SK-N-SH (cell line): Measurements from ENCODE around the gene YWHAE. TPM values are rescaled to one million over a fixed set of nuclear protein-coding genes. Genes with fewer than 3 reads are reported as not detected.
"Not testable (repeated sequence)": the region's sequence is repeated elsewhere in the genome, so short reads cannot be mapped to it uniquely, and the experiment has no call there.

Experiments
- CTCF ChIA-PET: fragments of 300-600, 350-600 bp; formaldehyde crosslinking; extraction: SDS; loops from one replicate; lab custom pipeline; 2021; lab: Yijun Ruan, JAX
- POLR2A ChIA-PET: fragments of 350-600 bp; sonication (Branson Sonifier 250); formaldehyde crosslinking; extraction: SDS; loops from one replicate; lab custom pipeline; 2020; ENCODE audit warnings: antibody characterized with exemption, inconsistent platforms; lab: Yijun Ruan, JAX
- DNase-seq: peaks from one replicate; pipeline ENCODE4 v3.0.0; 2012
- H2AFZ ChIP-seq: fragments of 200-600 bp; sonication (generic); 2 replicates; pipeline ENCODE4 v1.8.1; 2016; ENCODE audit warnings: antibody characterized with exemption, mild to moderate bottlenecking, low read depth
- H3F3A ChIP-seq: fragments of 200-600 bp; sonication (generic); replicated peaks from 2 replicates; pipeline ENCODE3; 2016; ENCODE audit warnings: antibody characterized with exemption, mild to moderate bottlenecking; ENCODE audit not compliant: insufficient read depth
- H3K27ac ChIP-seq, 2 experiments: fragments of 200-500 bp in 1 of 2; fragments of 200-600 bp in 1 of 2; sonication (Bioruptor generic) in 1 of 2; sonication (generic), shearing (Covaris generic) in 1 of 2; 2 replicates each; pipeline versions ENCODE4 v1.5.1 to v1.6.1; 2014 to 2016; ENCODE audit warnings: low read depth in 2 of 2, inconsistent platforms in 1 of 2, low read length in 1 of 2, mild to moderate bottlenecking in 1 of 2, mixed read lengths in 1 of 2
- H3K27me3 ChIP-seq: fragments of 200-600 bp; sonication (generic), shearing (Covaris generic); 2 replicates; pipeline ENCODE4 v1.6.1; 2016; ENCODE audit warnings: mixed run types; ENCODE audit not compliant: insufficient read depth
- H3K36me3 ChIP-seq, 2 experiments: fragments of 200-500 bp in 1 of 2; fragments of 200-600 bp in 1 of 2; sonication (Bioruptor generic) in 1 of 2; sonication (generic) in 1 of 2; replicated peaks in 1 of 2; 2 replicates each; pipeline versions ENCODE3 to v1.5.1; 2014 to 2016; ENCODE audit warnings: low read length in 1 of 2, mild to moderate bottlenecking in 1 of 2; ENCODE audit not compliant: insufficient read depth in 2 of 2, control insufficient read depth in 1 of 2
- H3K4me1 ChIP-seq, 2 experiments: fragments of 200-500 bp in 1 of 2; fragments of 200-600 bp in 1 of 2; sonication (Bioruptor generic) in 1 of 2; sonication (generic), shearing (Covaris generic) in 1 of 2; 2 replicates each; pipeline versions ENCODE4 v1.5.1 to v1.6.1; 2014 to 2016; ENCODE audit warnings: low read depth in 1 of 2, low read length in 1 of 2, mixed run types in 1 of 2; ENCODE audit not compliant: insufficient read depth in 2 of 2, control insufficient read depth in 1 of 2
- H3K4me2 ChIP-seq: fragments of 200-600 bp; sonication (generic), shearing (Covaris generic); 2 replicates; pipeline ENCODE4 v1.6.1; 2017; ENCODE audit warnings: mixed run types
- H3K4me3 ChIP-seq, 2 experiments: fragments of 200-500 bp in 1 of 2; fragments of 200-600 bp in 1 of 2; sonication (Bioruptor generic) in 1 of 2; sonication (generic), shearing (Covaris generic) in 1 of 2; 2 replicates each; pipeline versions ENCODE4 v1.5.1 to v1.8.1; 2014 to 2016; ENCODE audit warnings: low read depth in 2 of 2, inconsistent platforms in 1 of 2, low read length in 1 of 2, mild to moderate bottlenecking in 1 of 2, mixed read lengths in 1 of 2, moderate library complexity in 1 of 2
- H3K79me2 ChIP-seq: fragments of 200-600 bp; sonication (generic); 2 replicates; pipeline ENCODE4 v1.8.1; 2017; ENCODE audit warnings: mild to moderate bottlenecking; ENCODE audit not compliant: insufficient read depth
- H3K9ac ChIP-seq: fragments of 200-600 bp; sonication (generic); 2 replicates; pipeline ENCODE4 v1.6.1; 2017; ENCODE audit warnings: mixed run types
- H3K9me2 ChIP-seq: fragments of 200-600 bp; sonication (generic); 2 replicates; pipeline ENCODE4 v1.6.1; 2017; ENCODE audit warnings: mixed run types
- H3K9me3 ChIP-seq: fragments of 200-600 bp; sonication (generic); 2 replicates; pipeline ENCODE4 v1.6.1; 2017; ENCODE audit warnings: mixed run types, mild to moderate bottlenecking, moderate library complexity
- H4K20me1 ChIP-seq: fragments of 200-600 bp; sonication (generic); 2 replicates; pipeline ENCODE4 v1.6.1; 2017; ENCODE audit warnings: mild to moderate bottlenecking, mixed run types; ENCODE audit not compliant: insufficient read depth
- CHD2 ChIP-seq: fragments of 150-350 bp; IDR thresholded peaks from 2 replicates; pipeline ENCODE4 v1.6.1; 2018; ENCODE audit warnings: low read length; ENCODE audit not compliant: partially characterized antibody
- CTCF ChIP-seq: fragments of 200-600 bp; sonication (generic); IDR thresholded peaks from 2 replicates; pipeline ENCODE4 v1.6.1; 2017; ENCODE audit warnings: antibody characterized with exemption, mild to moderate bottlenecking, moderate library complexity
- EP300 ChIP-seq, 2 experiments: IDR thresholded peaks; 2 replicates each; pipeline versions ENCODE4 v1.4.0 to v1.6.1; 2012; ENCODE audit warnings: borderline replicate concordance in 1 of 2, low read depth in 1 of 2, low read length in 1 of 2
- FOSL2 ChIP-seq: IDR thresholded peaks from 2 replicates; pipeline ENCODE4 v1.4.0; 2012; ENCODE audit warnings: low read depth, mild to moderate bottlenecking, moderate library complexity, borderline replicate concordance
- FOXM1 ChIP-seq: IDR thresholded peaks from 2 replicates; pipeline ENCODE4 v1.4.0; 2012; ENCODE audit warnings: low read depth, mild to moderate bottlenecking
- GATA2 ChIP-seq: sonication (generic); formaldehyde crosslinking; IDR thresholded peaks from 2 replicates; pipeline ENCODE4 v1.5.0; 2020; ENCODE audit warnings: mild to moderate bottlenecking, missing genetic modification reagents
- JUND ChIP-seq: IDR thresholded peaks from 2 replicates; pipeline ENCODE4 v1.4.0; 2012
- MAX ChIP-seq: IDR thresholded peaks from 2 replicates; pipeline ENCODE4 v1.4.0; 2012; ENCODE audit warnings: low read depth
- MEF2A ChIP-seq: IDR thresholded peaks from 2 replicates; pipeline ENCODE4 v1.4.0; 2012; ENCODE audit warnings: low read depth, borderline replicate concordance
- MXI1 ChIP-seq: IDR thresholded peaks from 2 replicates; pipeline ENCODE4 v1.6.1; 2012; ENCODE audit warnings: mild to moderate bottlenecking, low read depth, low read length, improper control_type of control experiment
- SIN3A ChIP-seq: IDR thresholded peaks from 2 replicates; pipeline ENCODE4 v1.6.1; 2012; ENCODE audit warnings: low read depth, mild to moderate bottlenecking, low read length, moderate library complexity, borderline replicate concordance
- SMC3 ChIP-seq: IDR thresholded peaks from 2 replicates; pipeline ENCODE4 v1.6.1; 2012; ENCODE audit warnings: low read depth, low read length, improper control_type of control experiment
- TAF1 ChIP-seq: IDR thresholded peaks from 2 replicates; pipeline ENCODE4 v1.6.1; 2012; ENCODE audit warnings: low read depth, mild to moderate bottlenecking, low read length, moderate library complexity, borderline replicate concordance
- TCF12 ChIP-seq: IDR thresholded peaks from 2 replicates; pipeline ENCODE4 v1.4.0; 2012
- WGBS: methylation state at CpG from one replicate; pipeline ENCODE4 v1.1.6; 2017; ENCODE audit warnings: low lambda C conversion rate; 5-methylcytosine and 5-hydroxymethylcytosine counted together
- polyA plus RNA-seq, 3 experiments: library from polyadenylated mRNA; depleted of rRNA; stranded (reverse); fragments of >200 nt; gene quantifications; 2 replicates each; pipeline ENCODE4 v1.2.3, GENCODE V29; 2012
- TF ChIP-seq, protein P1 (sequence below): fragments of 150-350 bp; IDR thresholded peaks from 2 replicates; pipeline ENCODE4 v1.6.1; 2016; ENCODE audit warnings: mild to moderate bottlenecking, low read depth, low read length
- TF ChIP-seq, protein P2 (sequence below): fragments of 150-350 bp; IDR thresholded peaks from 2 replicates; pipeline ENCODE4 v1.6.1; 2017; ENCODE audit warnings: antibody characterized with exemption, low read length, low read depth, borderline replicate concordance

Gene YWHAE
- polyA plus RNA-seq, 1 of the 3 experiments (the other 2 are of a cell fraction), result 1,023 TPM

DNA sequence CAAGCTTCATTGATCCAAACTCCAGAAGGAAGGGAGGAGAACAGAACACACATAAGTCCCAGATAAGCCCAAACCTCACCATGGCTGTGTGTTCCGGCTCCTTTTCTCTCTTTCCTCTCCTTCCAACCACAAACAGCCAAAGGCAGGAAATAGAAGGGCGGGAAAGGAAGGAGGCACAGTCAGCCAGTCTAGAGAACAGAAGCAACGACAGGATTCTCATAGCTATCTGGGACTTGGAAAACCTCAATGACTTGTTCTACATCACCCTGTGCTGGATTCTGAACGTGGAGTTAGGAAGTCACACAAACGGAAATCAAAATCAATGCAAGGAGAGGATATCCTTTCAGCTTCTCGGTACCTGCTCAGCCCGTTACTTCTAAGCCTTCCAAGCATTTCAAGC lies 47.0 kb upstream of the YWHAE start:
- WGBS, result 93% methylated on average over 7 of the region's 7 CpGs
- POLR2A ChIA-PET, result no interaction called here

DNA sequence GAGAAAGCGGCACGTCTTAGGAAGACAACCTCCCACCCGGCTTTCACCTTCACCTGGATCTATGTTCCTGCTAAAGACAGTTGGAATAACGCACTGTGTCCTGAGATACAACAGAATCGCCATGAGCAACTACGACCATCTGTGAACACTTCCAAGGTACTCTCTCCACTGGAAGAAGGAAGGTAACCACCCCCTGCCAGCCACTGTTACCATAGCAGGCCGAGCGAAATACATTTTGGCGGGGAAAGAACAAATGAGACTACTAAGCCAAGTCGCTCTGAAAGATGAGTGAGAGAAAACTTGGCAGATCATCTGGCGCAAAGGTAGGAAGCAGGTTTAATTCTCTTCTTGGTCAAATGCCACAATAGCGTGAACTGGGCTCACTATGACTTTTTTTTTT lies 46.2 kb upstream of the YWHAE start:
- no peaks in the 10 kb centered on the region for H3K27me3 ChIP-seq
- DNase-seq, result no peak
- ChIA-PET CTCF (no interaction called here), POLR2A (interaction anchor here (0.9 to 1.0 kb wide), 2 partner anchors 10 to 11 kb away, joined by 3 to 6 read pairs; partner anchors contain the start of gene CRK)
- H3K79me2 ChIP-seq, result peaks cover 100% of the 10 kb centered on the region
- H3K4me1 ChIP-seq, result no peaks in the 10 kb centered on the region
- H3K9me2 ChIP-seq, result no peaks in the 10 kb centered on the region
- H3K27ac ChIP-seq, result no peak overlapping the region
- H3K4me2 ChIP-seq, result no peak overlapping the region
- H3F3A ChIP-seq, result peaks cover 10% of the 10 kb centered on the region
- H3K9ac ChIP-seq, result no peak overlapping the region
- no peak overlapping the region for H2AFZ ChIP-seq
- TF ChIP-seq SMC3, result no peak
- TF ChIP-seq, protein P1, sequence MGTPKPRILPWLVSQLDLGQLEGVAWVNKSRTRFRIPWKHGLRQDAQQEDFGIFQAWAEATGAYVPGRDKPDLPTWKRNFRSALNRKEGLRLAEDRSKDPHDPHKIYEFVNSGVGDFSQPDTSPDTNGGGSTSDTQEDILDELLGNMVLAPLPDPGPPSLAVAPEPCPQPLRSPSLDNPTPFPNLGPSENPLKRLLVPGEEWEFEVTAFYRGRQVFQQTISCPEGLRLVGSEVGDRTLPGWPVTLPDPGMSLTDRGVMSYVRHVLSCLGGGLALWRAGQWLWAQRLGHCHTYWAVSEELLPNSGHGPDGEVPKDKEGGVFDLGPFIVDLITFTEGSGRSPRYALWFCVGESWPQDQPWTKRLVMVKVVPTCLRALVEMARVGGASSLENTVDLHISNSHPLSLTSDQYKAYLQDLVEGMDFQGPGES, result no peak
- TF ChIP-seq, protein P2, sequence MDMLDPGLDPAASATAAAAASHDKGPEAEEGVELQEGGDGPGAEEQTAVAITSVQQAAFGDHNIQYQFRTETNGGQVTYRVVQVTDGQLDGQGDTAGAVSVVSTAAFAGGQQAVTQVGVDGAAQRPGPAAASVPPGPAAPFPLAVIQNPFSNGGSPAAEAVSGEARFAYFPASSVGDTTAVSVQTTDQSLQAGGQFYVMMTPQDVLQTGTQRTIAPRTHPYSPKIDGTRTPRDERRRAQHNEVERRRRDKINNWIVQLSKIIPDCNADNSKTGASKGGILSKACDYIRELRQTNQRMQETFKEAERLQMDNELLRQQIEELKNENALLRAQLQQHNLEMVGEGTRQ, result no peak
- TF ChIP-seq CTCF, result no peak
- TF ChIP-seq TAF1, result no peak
- TF ChIP-seq GATA2 (CRISPR knock-in tag), result no peak
- no peak for TF ChIP-seq MXI1
- no peak for TF ChIP-seq TCF12
- TF ChIP-seq SIN3A, result no peak
- TF ChIP-seq MEF2A, result no peak
- no peak for TF ChIP-seq FOXM1
- H3K36me3 ChIP-seq, result peaks cover 0 to 10% of the 10 kb centered on the region in 2 experiments
- no peak overlapping the region for H3K4me3 ChIP-seq
- H4K20me1 ChIP-seq, result peaks cover 94% of the 10 kb centered on the region
- 98% methylated on average over 12 of the region's 12 CpGs for WGBS
- H3K9me3 ChIP-seq, result no peaks in the 10 kb centered on the region

More for the DNA sequence above, 47.0 kb upstream of the YWHAE start:
- CTCF ChIA-PET, result no interaction called here
- Histone ChIP-seq H3K4me1 (no peaks in the 10 kb centered on the region), H3F3A (peaks cover 10% of the 10 kb centered on the region), H3K9me3 (no peaks in the 10 kb centered on the region), H3K27me3 (no peaks in the 10 kb centered on the region), H3K36me3 (peaks cover 2 to 15% of the 10 kb centered on the region in 2 experiments), H3K27ac (no peak overlapping the region), H3K4me3 (no peak overlapping the region), H4K20me1 (peaks cover 97% of the 10 kb centered on the region), H3K4me2 (no peak overlapping the region), H3K9ac (no peak overlapping the region), H3K9me2 (no peaks in the 10 kb centered on the region), H3K79me2 (peaks cover 100% of the 10 kb centered on the region), H2AFZ (no peak overlapping the region)
- no peak for TF ChIP-seq FOSL2
- TF ChIP-seq TAF1, result no peak
- no peak for TF ChIP-seq MAX
- TF ChIP-seq CHD2, result no peak
- TF ChIP-seq EP300 (IDR thresholded peaks at IDR 0.05; ENCODE audit: borderline replicate concordance in 1 of 2, low read depth in 1 of 2, low read length in 1 of 2), result no peak
- no peak for TF ChIP-seq JUND
- no peak for DNase-seq

- CTCF ChIA-PET, result interaction anchor here (1.6 kb wide), 1 partner anchor 80 kb away, joined by 4 read pairs; no protein-coding TSS in a partner anchor
- H3K4me2 ChIP-seq, H3K9me3 ChIP-seq, DNase-seq, H2AFZ ChIP-seq, H3K9ac ChIP-seq, H3K27ac ChIP-seq, H3F3A ChIP-seq, H3K4me1 ChIP-seq, H3K9me2 ChIP-seq, H3K27me3 ChIP-seq, H3K4me3 ChIP-seq: not testable (repeated sequence)
- H4K20me1 ChIP-seq, result peaks cover 89% of the 10 kb centered on the region
- POLR2A ChIA-PET, result interaction anchor here (0.9 to 1.0 kb wide), 2 partner anchors 10 to 11 kb away, joined by 3 to 6 read pairs; partner anchors contain the start of gene CRK
- H3K36me3 ChIP-seq, result peaks cover 0 to 10% of the 10 kb centered on the region in 2 experiments
- H3K79me2 ChIP-seq, result peaks cover 100% of the 10 kb centered on the region
- WGBS, result 97% methylated on average over 4 of the region's 4 CpGs
Observed at GRCh38 chr17:1445695-1446094, 45.7 kb upstream of the YWHAE start.
